ENCODE results near the gene SSH2.
A peak's percentile ranks its signal among the peaks of the same experiment; 100 is the strongest.

The SSH2 gene

DNA sequence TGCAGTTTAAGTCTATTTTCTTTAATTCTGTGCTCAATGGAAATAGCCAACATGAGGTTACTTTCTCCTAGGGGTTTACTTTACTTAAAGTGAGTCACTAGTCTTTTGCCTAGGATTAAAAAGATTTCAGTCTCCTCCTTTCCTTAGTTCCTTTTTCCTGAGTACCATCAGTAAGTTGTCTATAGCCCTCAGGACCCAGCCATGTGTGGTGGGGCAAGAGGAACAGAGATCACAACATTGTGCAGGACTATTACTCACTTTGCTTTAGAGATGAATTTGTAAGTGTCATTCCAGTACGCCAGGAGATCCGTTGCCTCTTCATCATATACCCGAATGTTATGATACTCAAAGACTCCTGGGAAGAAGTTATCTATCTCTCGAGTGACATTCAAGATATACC, 279.6 kb downstream of the SSH2 start:
- no peak for DNase-seq

DNA sequence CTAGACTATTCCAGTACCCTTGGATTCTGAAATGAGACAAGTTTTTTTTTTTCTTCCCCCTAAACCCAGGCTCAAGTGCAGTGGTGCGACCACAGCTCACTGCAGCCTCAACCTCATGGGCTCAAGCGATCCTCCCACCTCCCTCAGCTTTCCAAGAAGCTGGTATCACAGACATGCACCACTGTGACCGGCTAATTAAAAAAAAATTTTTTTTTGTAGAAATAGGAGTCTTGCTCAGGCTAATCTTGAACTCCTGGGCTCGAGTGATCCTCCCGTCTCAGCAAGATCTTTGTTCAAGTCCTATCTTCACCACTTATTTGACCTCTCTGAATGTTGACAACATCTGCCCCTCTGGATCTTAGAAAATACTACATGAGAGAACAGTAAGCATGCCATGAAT, 280.7 kb downstream of the SSH2 start:
- no peak for DNase-seq

GRCh38 chr17:29648005-29648404, 282.0 kb downstream of the SSH2 start:
- DNase-seq: no peak

DNA sequence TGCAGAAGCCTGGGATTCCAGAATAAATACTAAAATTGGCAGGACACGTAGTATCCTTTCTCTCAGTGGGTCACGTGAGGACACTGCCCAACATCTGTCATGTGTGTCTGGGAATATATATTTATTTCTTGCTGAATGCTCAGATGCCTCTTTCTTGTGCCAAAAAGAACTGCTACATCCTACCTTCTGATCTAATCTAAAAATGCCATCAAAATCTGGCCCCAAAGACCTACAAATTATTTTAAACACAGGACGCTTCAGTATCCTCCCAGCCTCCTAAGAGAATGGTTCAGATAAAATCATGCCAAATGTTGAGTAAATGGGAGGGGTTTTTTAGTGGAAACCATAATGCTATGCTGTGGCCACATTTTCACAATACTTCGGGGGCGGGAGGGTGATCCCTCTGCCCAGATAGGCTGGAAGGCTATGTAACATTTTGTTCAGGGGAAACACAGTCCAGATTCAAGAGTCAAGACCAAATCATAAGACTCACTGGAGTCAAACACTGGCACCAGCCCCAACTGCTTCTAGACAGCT, 284.4 kb downstream of the SSH2 start:
- no peak for DNase-seq

DNA sequence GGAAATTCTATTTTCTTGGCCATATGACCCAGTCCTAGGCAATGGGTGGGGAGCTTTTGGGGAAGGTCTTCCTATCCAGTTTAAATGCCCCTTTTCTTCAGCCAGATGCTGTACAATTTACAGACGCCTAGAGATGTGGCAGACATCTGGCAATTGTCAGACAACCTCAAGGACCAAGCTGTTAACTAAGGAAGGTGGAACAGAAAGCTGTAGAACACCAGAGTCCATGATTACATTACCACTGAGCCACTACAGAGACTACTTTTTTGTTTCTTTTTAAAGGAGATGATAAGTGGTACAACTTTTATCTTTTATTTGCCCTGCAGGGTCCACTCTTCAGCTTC, 286.2 kb downstream of the SSH2 start:
- no peak for DNase-seq

DNA sequence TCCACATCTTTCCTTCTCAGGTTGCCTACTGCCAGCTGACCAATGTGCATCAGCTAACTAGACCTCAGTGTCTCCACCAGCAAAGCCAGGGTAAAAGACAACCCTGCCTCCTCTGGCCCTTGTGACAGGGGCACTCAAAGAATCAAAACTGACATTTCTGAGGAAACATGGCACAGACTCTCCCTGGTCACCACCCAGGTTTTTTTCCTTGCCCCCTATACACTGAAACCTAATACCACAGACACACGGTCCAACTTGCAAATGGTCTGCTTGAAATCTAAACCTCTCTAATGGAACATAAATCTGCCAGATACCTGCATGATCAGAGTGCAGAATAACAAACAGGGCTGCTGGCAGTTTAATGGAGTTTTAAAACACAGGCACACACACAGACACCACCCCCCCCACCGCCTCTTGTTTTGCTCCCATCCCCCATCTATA, 287.8 kb downstream of the SSH2 start:
- DNase-seq: peak; percentile 17

- DNase-seq: no peak
Observed at GRCh38 chr17:29640981-29641642, 288.9 kb downstream of the SSH2 start.

DNA sequence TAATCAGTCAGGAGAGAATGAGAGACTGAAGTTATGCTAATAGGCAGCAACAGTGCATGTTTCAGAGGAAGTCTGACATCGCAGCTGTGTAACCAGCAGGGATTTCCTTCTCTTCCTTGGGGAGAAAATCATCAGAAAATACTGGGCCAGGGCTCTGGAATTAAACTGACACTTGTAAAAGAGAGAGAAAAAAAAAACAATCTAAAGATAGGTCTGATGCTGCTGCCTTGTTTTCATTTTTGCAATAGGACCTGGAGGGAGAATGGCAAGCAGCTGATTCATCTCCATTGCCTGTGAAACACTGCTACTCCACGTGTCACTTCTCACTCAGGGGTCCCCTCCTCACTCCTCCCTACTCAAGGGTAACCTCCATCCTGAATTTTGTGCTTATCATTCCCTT, 289.6 kb downstream of the SSH2 start:
- no peak for DNase-seq

GRCh38 chr17:29633886-29634285, 296.1 kb downstream of the SSH2 start:
- no peak for DNase-seq

DNA sequence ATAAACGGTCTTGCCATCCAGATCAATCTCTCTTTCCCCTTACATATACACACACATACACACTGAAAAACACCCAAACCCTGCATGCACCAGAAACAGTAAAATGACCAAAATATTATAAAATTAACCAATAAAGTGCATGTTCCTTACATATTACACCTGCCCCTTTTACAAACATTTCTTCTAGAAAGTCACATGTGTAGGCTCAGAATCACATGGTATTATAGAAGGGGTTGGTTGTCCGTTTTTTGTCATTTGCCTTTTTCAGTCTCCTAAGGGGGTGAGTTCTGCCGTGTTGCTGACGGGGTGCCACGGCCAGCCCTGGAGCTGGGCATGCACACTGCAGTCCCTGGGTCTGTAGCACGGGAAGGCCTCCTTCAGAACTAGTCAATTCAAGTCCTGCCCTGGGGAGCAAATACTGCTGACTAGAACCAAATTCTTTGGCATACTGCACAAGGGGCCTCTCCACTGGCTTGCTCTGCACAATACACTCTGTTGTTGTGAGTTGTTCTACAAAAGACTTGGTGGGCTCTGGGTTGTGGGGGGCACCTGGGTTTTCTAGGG, 299.3 kb downstream of the SSH2 start:
- no peak for DNase-seq

GRCh38 chr17:29629839-29630238, 300.2 kb downstream of the SSH2 start:
- DNase-seq: no peak

GRCh38 chr17:29628644-29629043, 301.4 kb downstream of the SSH2 start:
- no peak for DNase-seq

DNA sequence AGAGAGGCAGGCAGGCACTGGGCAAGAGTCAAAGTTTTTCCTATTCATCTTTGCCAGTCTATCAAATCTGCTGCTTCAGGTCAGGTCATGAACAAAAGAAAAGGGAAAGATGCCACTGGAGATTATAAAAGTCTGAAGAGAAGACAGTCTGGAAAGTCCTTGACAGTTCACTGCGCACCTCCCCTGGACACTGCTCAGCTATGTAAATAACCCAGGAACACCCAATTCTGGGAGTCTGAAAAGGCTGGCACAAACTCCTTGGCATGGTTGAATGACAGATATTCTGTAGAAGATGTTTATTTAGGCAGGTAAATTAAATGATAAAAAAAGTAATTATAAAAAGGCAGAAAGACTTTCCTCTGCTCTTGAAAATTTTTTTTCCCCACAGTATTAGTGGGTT, 302.1 kb downstream of the SSH2 start:
- DNase-seq: no peak

- DNase-seq: peak; percentile 17
Observed at GRCh38 chr17:29625037-29625750, 304.8 kb downstream of the SSH2 start.

- no peak for DNase-seq
Observed at GRCh38 chr17:29624586-29624985, 305.4 kb downstream of the SSH2 start.

DNA sequence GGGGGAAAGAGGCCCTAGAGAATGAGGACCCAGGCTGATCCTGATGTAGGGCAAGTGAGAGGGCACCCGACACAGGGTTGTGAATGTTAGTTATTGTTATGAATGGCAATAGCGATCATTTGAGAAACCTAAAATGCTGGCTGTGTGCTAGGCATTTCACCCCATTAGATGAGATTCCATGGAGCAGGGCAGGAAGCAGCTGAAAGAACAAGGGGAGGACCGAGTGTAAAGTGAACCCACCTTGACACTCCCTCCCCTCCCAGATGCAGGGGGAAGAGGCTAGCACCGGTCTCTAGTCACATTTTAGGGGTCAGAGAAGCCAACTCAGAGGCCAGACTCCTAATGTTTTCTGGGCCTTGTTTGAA, 306.8 kb downstream of the SSH2 start:
- DNase-seq: no peak

- DNase-seq: peak; percentile 82
Observed at GRCh38 chr17:29622337-29623282, 307.4 kb downstream of the SSH2 start, which contains the start of gene CORO6. Gene CORO6 (minus strand): TSS chr17:29622912. CDS start chr17:29621421, 1,491 bp downstream.

DNA sequence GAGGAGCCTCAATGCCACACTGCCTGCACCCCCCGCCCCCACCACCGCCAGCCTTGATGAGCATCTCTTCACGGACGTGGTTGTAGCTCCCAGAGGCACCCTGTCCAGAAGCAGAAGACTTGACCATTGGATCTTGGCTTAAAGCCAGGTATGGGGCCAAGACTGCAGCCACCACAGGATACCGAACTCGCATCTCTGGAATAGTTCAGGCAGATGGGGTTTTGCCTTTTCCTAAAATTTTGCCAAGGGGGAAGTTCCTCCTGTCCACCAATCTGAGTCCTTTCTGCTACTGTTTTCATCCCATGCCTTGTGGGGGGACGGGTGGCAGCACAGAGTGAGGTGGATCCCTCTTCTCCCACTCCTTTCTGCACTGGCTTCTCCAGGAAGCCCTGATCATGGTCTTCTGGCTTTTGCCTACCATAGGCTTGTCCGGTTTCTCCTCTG, 308.3 kb downstream of the SSH2 start:
- no peak for DNase-seq

- no peak for DNase-seq
Observed at GRCh38 chr17:29620779-29621500, 309.1 kb downstream of the SSH2 start.

- no peak for DNase-seq
Observed at GRCh38 chr17:29620271-29620670, 309.8 kb downstream of the SSH2 start.

- peak; percentile 31 for DNase-seq
Observed at GRCh38 chr17:29619251-29619650, 310.8 kb downstream of the SSH2 start.
